Colonic mucosa (tissue), 4 donors: ENCODE data around the gene CXCL11. TPM values are rescaled to one million over a fixed set of nuclear protein-coding genes. Genes with fewer than 3 reads are reported as not detected.
"Not testable (repeated sequence)": the region's sequence is repeated elsewhere in the genome, so short reads cannot be mapped to it uniquely, and the experiment has no call there.

ENCODE experiments used
- DNase-seq: peaks from one replicate; pipeline ENCODE4 v3.0.0-alpha.2; 2020
- H3K27ac ChIP-seq: fragments of 200-600 bp; one replicate; pipeline ENCODE4 v1.8.0; 2021
- H3K27me3 ChIP-seq: fragments of 200-600 bp; one replicate; pipeline ENCODE4 v1.8.0; 2021
- H3K36me3 ChIP-seq: fragments of 200-600 bp; one replicate; pipeline ENCODE4 v1.8.0; 2021
- H3K4me1 ChIP-seq: fragments of 200-600 bp; one replicate; pipeline ENCODE4 v1.8.0; 2021; ENCODE audit warnings: mild to moderate bottlenecking
- H3K4me3 ChIP-seq: fragments of 200-600 bp; one replicate; pipeline ENCODE4 v1.8.0; 2021
- H3K9ac ChIP-seq, 2 donors: one replicate each; pipeline ENCODE4 v1.7.0; 2013; ENCODE audit warnings: control low read depth in 2 of 2, low read depth in 2 of 2, low read length in 2 of 2
- H3K9me3 ChIP-seq: fragments of 200-600 bp; one replicate; pipeline ENCODE4 v1.8.0; 2021
- CTCF ChIP-seq: fragments of 200-600 bp; IDR thresholded peaks from one replicate; pipeline ENCODE4 v1.8.0; 2022; ENCODE audit warnings: antibody characterized with exemption, mild to moderate bottlenecking
- intact Hi-C: fragments of 100-400 bp; cut with DNase I; formaldehyde crosslinking; loops from one replicate; pipeline ENCODE4 v1.14.1; 2022
- total RNA-seq, 2 donors: library from RNA; stranded (reverse); fragmentation: NEBNext Ultra II Directional in 1 of 2; extraction: Animal tissue kit (Norgen Biotek cat#: 25700) in 1 of 2; gene quantifications; one replicate each; pipeline ENCODE4 v1.2.1, GENCODE V29; 2021
- donor health status: healthy.
- donor health status: DM: no; HTN: no; CAD: no.
- donor health status: DM: no; HTN: no; CAD: no.

Gene CXCL11
- total RNA-seq, 2 donors from 2014 or later, result not detected

DNA sequence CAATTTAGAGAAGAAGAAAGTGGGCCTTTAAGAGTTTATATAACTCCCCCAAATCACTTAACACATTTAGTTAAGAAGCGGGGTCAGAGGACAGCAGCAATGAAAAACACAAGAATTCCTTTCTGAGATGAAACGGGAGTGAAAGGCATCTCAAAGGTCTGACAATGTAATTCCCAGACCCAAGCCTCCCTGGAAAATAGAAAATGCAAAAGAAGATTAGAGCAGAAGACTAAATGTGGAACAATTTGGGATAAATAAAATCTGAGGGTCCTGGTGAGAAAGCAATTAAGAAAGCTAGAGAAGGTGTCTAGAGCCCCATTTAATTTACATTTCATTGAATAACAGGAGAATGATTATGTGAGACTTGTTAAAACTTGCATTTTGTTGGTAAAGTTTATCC, 19.6 kb upstream of the CXCL11 start:
- no peak overlapping the region for H3K4me3 ChIP-seq
- no peak for TF ChIP-seq CTCF
- intact Hi-C loops, result no loop called here

GRCh38 chr4:76055016-76055415, 19.1 kb upstream of the CXCL11 start:
- Histone ChIP-seq H3K27ac (no peak overlapping the region), H3K27me3 (no peaks in the 10 kb centered on the region), H3K4me1 (no peaks in the 10 kb centered on the region), H3K9ac (no peak overlapping the region), H3K36me3 (no peaks in the 10 kb centered on the region), H3K9me3 (no peaks in the 10 kb centered on the region), H3K4me3 (no peak overlapping the region)
- no peak for TF ChIP-seq CTCF
- DNase-seq, result no peak
- intact Hi-C loops, result no loop called here

More for the DNA sequence above, 19.6 kb upstream of the CXCL11 start:
- Histone ChIP-seq H3K4me1 (no peaks in the 10 kb centered on the region), H3K9ac (no peak overlapping the region), H3K27me3 (no peaks in the 10 kb centered on the region), H3K9me3 (no peaks in the 10 kb centered on the region), H3K36me3 (no peaks in the 10 kb centered on the region), H3K27ac (no peak overlapping the region)
- no peak for DNase-seq

GRCh38 chr4:76053730-76054129, 17.9 kb upstream of the CXCL11 start:
- Histone ChIP-seq H3K9ac (no peak overlapping the region), H3K27me3 (no peaks in the 10 kb centered on the region), H3K4me1 (no peaks in the 10 kb centered on the region), H3K4me3 (no peak overlapping the region), H3K9me3 (no peaks in the 10 kb centered on the region), H3K27ac (no peak overlapping the region), H3K36me3 (no peaks in the 10 kb centered on the region)
- intact Hi-C loops, result no loop called here
- no peak for TF ChIP-seq CTCF
- no peak for DNase-seq

DNA sequence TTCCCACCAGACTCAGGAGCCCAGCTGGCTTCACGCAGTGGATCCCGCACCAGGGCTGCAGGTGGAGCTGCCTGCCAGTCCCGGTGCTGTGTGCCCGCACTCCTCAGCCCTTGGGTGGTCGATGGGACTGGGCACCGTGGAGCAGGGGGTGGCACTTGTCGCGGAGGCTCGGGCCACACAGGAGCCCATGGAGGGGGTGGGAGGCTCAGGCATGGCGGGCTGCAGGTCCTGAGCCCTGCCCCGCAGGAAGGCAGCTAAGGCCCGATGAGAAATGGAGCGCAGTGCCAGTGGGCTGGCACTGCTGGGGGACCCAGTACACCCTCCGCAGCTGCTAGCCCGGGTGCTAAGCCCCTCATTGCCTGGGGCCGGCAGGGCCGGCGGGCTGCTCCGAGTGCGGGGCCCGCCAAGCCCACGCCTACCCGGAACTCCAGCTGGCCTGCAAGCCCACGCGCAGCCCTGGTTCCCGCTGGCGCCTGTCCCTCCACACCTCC, 14.7 kb upstream of the CXCL11 start:
- H3K27me3 ChIP-seq, H3K4me3 ChIP-seq, H3K36me3 ChIP-seq, DNase-seq, intact Hi-C loops, H3K9ac ChIP-seq, H3K9me3 ChIP-seq, H3K27ac ChIP-seq, H3K4me1 ChIP-seq: not testable (repeated sequence)

- H3K27me3 ChIP-seq, H3K4me1 ChIP-seq, intact Hi-C loops: not testable (repeated sequence)
Measured at GRCh38 chr4:76049860-76050416, 14.1 kb upstream of the CXCL11 start.

GRCh38 chr4:76044686-76045085, 8.8 kb upstream of the CXCL11 start:
- H3K4me3 ChIP-seq, intact Hi-C loops, H3K9me3 ChIP-seq, DNase-seq, H3K4me1 ChIP-seq, H3K27me3 ChIP-seq, H3K36me3 ChIP-seq, H3K27ac ChIP-seq, H3K9ac ChIP-seq: not testable (repeated sequence)

More at GRCh38 chr4:76049860-76050416, 14.1 kb upstream of the CXCL11 start:
- H3K27ac ChIP-seq, DNase-seq, H3K36me3 ChIP-seq, H3K4me3 ChIP-seq, H3K9ac ChIP-seq, H3K9me3 ChIP-seq: not testable (repeated sequence)

DNA sequence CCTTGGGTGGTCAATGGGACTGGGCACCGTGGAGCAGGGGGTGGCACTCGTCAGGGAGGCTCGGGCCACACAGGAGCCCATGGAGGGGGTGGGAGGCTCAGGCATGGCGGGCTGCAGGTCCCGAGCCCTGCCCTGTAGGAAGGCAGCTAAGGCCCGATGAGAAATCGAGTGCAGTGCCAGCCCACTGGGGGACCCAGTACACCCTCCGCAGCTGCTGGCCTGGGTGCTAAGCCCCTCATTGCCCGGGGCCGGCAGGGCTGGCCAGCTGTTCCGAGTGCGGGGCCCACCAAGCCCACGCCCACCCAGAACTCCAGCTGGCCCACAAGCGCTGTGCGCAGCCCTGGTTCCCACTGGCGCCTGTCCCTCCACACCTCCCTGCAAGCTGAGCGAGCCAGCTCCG, 7.4 kb upstream of the CXCL11 start:
- intact Hi-C loops, H3K27me3 ChIP-seq, H3K36me3 ChIP-seq, H3K9ac ChIP-seq, DNase-seq, H3K9me3 ChIP-seq, H3K27ac ChIP-seq, H3K4me1 ChIP-seq, H3K4me3 ChIP-seq: not testable (repeated sequence)

DNA sequence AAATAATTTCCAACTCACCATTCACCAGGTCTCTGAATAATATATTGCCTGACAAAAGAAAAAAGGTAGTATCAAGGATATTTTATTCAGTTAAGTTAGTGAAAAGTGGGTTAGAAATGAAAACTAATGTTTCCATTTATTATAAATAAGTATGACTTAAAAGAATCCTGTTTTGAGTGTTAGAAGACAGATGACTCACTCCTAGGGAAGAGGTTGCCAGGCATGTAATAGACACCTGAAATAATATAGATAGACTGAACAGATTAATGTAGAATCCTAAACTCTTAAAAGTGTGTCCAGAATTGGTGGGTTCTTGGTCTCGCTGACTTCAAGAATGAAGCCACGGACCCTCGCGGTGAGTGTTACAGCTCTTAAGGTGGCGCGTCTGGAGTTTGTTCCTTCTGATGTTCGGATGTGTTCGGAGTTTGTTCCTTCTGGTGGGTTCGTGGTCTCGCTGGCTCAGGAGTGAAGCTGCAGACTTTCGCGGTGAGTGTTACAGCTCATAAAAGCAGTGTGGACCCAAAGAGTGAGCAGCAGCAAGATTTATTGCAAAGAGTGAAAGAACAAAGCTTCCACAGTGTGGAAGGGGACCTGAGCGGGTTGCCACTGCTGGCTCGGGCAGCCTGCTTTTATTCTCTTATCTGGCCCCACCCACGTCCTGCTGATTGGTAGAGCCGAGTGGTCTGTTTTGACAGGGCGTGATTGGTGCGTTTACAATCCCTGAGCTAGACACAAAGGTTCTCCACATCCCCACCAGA, 6.5 kb upstream of the CXCL11 start:
- intact Hi-C loops, H3K9ac ChIP-seq, H3K36me3 ChIP-seq, H3K27ac ChIP-seq, DNase-seq, H3K9me3 ChIP-seq, H3K4me1 ChIP-seq, H3K27me3 ChIP-seq, H3K4me3 ChIP-seq: not testable (repeated sequence)
